ENCODE data around the gene SARM1. TPM values are rescaled to one million over a fixed set of nuclear protein-coding genes. Genes with fewer than 3 reads are reported as not detected.
"Not testable (repeated sequence)": the region's sequence is repeated elsewhere in the genome, so short reads cannot be mapped to it uniquely, and the experiment has no call there.

Gene SARM1
- total RNA-seq, 1 donor from 2014 or later = 29.6 TPM

DNA sequence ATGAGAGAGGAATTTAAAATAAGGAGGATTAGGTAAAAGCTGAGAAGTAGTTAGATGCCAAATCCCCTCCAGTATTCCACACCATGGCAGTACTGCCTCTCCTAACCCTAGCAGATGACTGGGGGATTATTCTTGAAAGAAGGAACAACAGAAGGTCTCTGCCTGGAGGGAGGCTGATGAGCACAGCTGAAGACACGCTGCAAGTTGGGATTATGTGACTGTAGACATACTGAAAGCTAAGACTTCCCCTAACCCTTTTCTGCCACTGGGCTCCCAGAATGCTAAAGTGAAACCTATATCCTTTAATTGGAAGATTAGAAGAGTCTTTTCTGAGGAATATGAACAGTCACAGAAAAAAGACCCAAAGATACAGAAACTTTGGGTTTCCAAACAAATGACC lies 62.2 kb downstream of the SARM1 start:
- no peaks in the 10 kb centered on the region for H3K4me1 Mint-ChIP-seq (ENCODE audit: unreplicated experiment)
- peaks cover 34% of the 10 kb centered on the region for H3K27me3 Mint-ChIP-seq
- H3K4me3 Mint-ChIP-seq = no peak overlapping the region
- no peak for TF ChIP-seq CTCF (conservative IDR thresholded peaks at IDR 0.05)
- no peaks in the 10 kb centered on the region for H3K9me3 Mint-ChIP-seq
- H3K27ac Mint-ChIP-seq = no peak overlapping the region
- H3K36me3 Mint-ChIP-seq = no peaks in the 10 kb centered on the region
- no peak for DNase-seq (ENCODE audit: extremely low spot score, unreplicated experiment)

DNA sequence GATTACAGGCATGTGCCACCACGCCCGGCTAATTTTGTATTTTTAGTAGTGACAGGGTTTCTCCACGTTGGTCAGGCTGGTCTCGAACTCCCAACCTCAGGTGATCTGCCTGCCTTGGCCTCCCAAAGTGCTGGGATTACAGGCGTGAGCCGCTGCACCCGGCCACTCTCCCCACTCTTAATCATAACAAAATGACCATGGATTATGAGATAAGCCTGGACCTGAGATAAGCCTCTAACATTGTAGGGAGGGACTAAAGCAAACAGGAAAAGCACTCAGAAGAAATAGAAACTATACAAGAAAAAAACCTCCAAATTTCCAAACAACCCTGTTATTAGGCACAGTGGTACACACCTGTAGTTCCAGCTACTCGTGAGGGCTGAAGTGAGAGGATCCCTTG lies 62.8 kb downstream of the SARM1 start:
- not testable (repeated sequence) for DNase-seq (ENCODE audit: extremely low spot score, unreplicated experiment); H3K4me1 Mint-ChIP-seq (ENCODE audit: unreplicated experiment); H3K36me3 Mint-ChIP-seq; H3K27ac Mint-ChIP-seq; H3K9me3 Mint-ChIP-seq; H3K4me3 Mint-ChIP-seq
- H3K27me3 Mint-ChIP-seq = peaks cover 34% of the 10 kb centered on the region

DNA sequence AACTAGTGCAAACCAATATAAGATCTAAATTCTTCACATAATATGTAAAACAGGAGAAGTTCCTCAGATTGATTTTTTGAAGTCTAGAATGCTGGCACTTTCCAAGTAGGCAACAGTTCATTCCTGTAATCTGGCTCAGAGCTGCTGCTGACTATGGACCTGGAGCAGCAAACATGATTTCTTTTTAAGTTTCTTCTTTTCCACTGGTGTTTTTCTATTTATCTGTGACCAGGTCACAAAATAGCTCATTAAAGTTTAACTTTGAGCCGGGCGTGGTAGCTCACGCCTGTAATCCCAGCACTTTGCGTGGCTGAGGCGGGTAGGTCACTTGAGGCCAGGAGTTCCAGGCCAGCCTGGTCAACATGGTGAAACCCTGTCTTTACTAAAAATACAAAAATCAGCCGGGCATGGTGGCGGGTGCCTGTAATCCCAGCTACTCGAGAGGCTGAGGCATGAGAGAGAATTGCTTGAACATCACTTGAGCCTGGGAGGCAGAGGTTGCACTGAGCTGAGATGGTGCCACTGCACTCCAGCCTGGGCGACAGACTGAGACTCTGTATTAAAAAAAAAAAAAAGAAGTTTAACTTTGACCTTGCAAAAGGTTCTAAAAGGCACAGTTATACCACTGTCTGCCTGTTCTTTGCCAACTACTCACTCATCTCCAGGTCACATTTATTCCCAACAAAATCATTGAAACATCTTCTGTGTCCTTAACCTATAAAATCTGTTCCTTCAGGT lies 72.6 kb downstream of the SARM1 start:
- no peak for TF ChIP-seq CTCF (conservative IDR thresholded peaks at IDR 0.05)
- no peak overlapping the region for H3K27ac Mint-ChIP-seq
- peaks cover 12% of the 10 kb centered on the region for H3K27me3 Mint-ChIP-seq
- no peak overlapping the region for H3K4me3 Mint-ChIP-seq
- no peak for DNase-seq (ENCODE audit: extremely low spot score, unreplicated experiment)
- H3K4me1 Mint-ChIP-seq (ENCODE audit: unreplicated experiment) = no peaks in the 10 kb centered on the region
- no peaks in the 10 kb centered on the region for H3K36me3 Mint-ChIP-seq
- H3K9me3 Mint-ChIP-seq = no peaks in the 10 kb centered on the region

GRCh38 chr17:28446716-28447395 lies 75.4 kb downstream of the SARM1 start:
- no peak overlapping the region for H3K27ac Mint-ChIP-seq
- peaks cover 26% of the 10 kb centered on the region for H3K27me3 Mint-ChIP-seq
- no peaks in the 10 kb centered on the region for H3K4me1 Mint-ChIP-seq (ENCODE audit: unreplicated experiment)
- H3K9me3 Mint-ChIP-seq = no peaks in the 10 kb centered on the region
- DNase-seq (ENCODE audit: extremely low spot score, unreplicated experiment) = no peak
- no peaks in the 10 kb centered on the region for H3K36me3 Mint-ChIP-seq
- TF ChIP-seq CTCF (conservative IDR thresholded peaks at IDR 0.05) = no peak
- H3K4me3 Mint-ChIP-seq = no peak overlapping the region

DNA sequence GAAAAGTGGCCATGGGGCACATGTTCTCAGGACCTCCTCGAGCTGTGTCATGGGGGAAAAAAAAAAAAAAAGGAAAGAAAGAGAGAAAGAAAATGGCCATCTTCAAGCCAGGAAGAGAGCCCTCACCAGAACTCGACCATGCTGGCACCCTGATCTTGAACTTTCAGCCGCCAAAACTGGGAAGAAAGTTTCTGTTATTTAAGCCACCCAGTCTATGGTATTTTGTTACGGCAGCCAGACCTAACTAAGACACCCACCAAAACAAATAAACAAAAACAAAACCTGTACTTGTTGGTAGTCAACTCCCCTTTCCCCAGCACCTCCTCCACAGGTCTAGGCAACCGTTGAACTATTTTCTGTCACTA lies 75.9 kb downstream of the SARM1 start:
- peaks cover 1% of the 10 kb centered on the region for H3K9me3 Mint-ChIP-seq
- no peaks in the 10 kb centered on the region for H3K36me3 Mint-ChIP-seq
- H3K27ac Mint-ChIP-seq = no peak overlapping the region
- no peaks in the 10 kb centered on the region for H3K4me1 Mint-ChIP-seq (ENCODE audit: unreplicated experiment)
- H3K4me3 Mint-ChIP-seq = no peak overlapping the region
- peaks cover 27% of the 10 kb centered on the region for H3K27me3 Mint-ChIP-seq
- DNase-seq (ENCODE audit: extremely low spot score, unreplicated experiment) = no peak
- TF ChIP-seq CTCF (conservative IDR thresholded peaks at IDR 0.05) = no peak

- no peak for DNase-seq (ENCODE audit: extremely low spot score, unreplicated experiment)
- Mint-ChIP-seq H3K27me3 (peaks cover 31% of the 10 kb centered on the region), H3K9me3 (peaks cover 5% of the 10 kb centered on the region), H3K4me1 (ENCODE audit: unreplicated experiment) (no peaks in the 10 kb centered on the region), H3K36me3 (no peaks in the 10 kb centered on the region), H3K27ac (no peak overlapping the region), H3K4me3 (no peak overlapping the region)
- no peak for TF ChIP-seq CTCF (conservative IDR thresholded peaks at IDR 0.05)
Observed at GRCh38 chr17:28449859-28450258, 78.4 kb downstream of the SARM1 start.

All from type B pancreatic cell (in vitro differentiated cells).